Neuronal stem cell (in vitro differentiated cells): Measurements from ENCODE around the gene AOPEP.

Experiments
- DNase-seq: peaks from one replicate; pipeline ENCODE4 v3.0.0-alpha.2; 2013; ENCODE audit warnings: low spot score
- H2AFZ ChIP-seq: one replicate; pipeline ENCODE4 v1.6.1; 2013; ENCODE audit warnings: mild to moderate bottlenecking, low read length, inconsistent platforms
- H2AK5ac ChIP-seq: 2 replicates; pipeline ENCODE4 v1.6.1; 2013; ENCODE audit warnings: low read depth, mild to moderate bottlenecking, inconsistent platforms, low read length, moderate library complexity, mixed read lengths
- H2BK120ac ChIP-seq: 2 replicates; pipeline ENCODE4 v1.6.1; 2013; ENCODE audit warnings: low read depth, mild to moderate bottlenecking, inconsistent platforms, low read length, moderate library complexity, mixed read lengths
- H2BK12ac ChIP-seq: one replicate; pipeline ENCODE4 v1.6.1; 2013; ENCODE audit warnings: low read length, inconsistent platforms
- H2BK15ac ChIP-seq: 2 replicates; pipeline ENCODE4 v1.6.1; 2013; ENCODE audit warnings: mild to moderate bottlenecking, low read length, inconsistent platforms, mixed read lengths
- H2BK5ac ChIP-seq: one replicate; pipeline ENCODE4 v1.6.1; 2013; ENCODE audit warnings: inconsistent platforms, mild to moderate bottlenecking, low read length, moderate library complexity
- H3K14ac ChIP-seq: one replicate; pipeline ENCODE4 v1.6.1; 2013; ENCODE audit warnings: low read length, inconsistent platforms
- H3K18ac ChIP-seq: 2 replicates; pipeline ENCODE4 v1.6.1; 2013; ENCODE audit warnings: low read length, inconsistent platforms
- H3K23ac ChIP-seq: 2 replicates; pipeline ENCODE4 v1.6.1; 2013; ENCODE audit warnings: low read depth, mild to moderate bottlenecking, mixed read lengths, low read length, inconsistent platforms; ENCODE audit not compliant: poor library complexity
- H3K27ac ChIP-seq: replicated peaks from 3 replicates; pipeline ENCODE4 v1.5.1; 2013; ENCODE audit warnings: low read length, inconsistent platforms
- H3K27me3 ChIP-seq, 3 experiments: 2 replicates each; pipeline ENCODE4 v1.6.1; 2013; ENCODE audit warnings: low read length in 3 of 3, mild to moderate bottlenecking in 2 of 3, inconsistent platforms in 1 of 3, low read depth in 1 of 3, mixed read lengths in 1 of 3, moderate library complexity in 1 of 3; ENCODE audit not compliant: control insufficient read depth in 3 of 3, insufficient read depth in 3 of 3
- H3K36me3 ChIP-seq, 2 donors: replicated peaks in 1 of 2; 2 replicates each; pipeline ENCODE4 v1.6.1; 2013; ENCODE audit warnings: low read length in 2 of 2; ENCODE audit not compliant: control insufficient read depth in 2 of 2, insufficient read depth in 2 of 2
- H3K4ac ChIP-seq: 2 replicates; pipeline ENCODE4 v1.6.1; 2013; ENCODE audit warnings: inconsistent platforms, mild to moderate bottlenecking, low read length, moderate library complexity
- H3K4me1 ChIP-seq, 2 donors: 1 replicate in 1 of 2; 2 replicates in 1 of 2; pipeline ENCODE4 v1.6.1; 2013; ENCODE audit warnings: low read length in 2 of 2, low read depth in 1 of 2; ENCODE audit not compliant: control insufficient read depth in 2 of 2, insufficient read depth in 1 of 2
- H3K4me2 ChIP-seq: one replicate; pipeline ENCODE4 v1.6.1; 2013; ENCODE audit warnings: mild to moderate bottlenecking, low read length, inconsistent platforms; ENCODE audit not compliant: insufficient read depth, poor library complexity, severe bottlenecking
- H3K4me3 ChIP-seq, 2 donors: 2 replicates each; pipeline ENCODE4 v1.5.1; 2013; ENCODE audit warnings: low read length in 2 of 2, mild to moderate bottlenecking in 2 of 2, inconsistent platforms in 1 of 2, moderate library complexity in 1 of 2
- H3K79me1 ChIP-seq: one replicate; pipeline ENCODE4 v1.6.1; 2013; ENCODE audit warnings: low read depth, mild to moderate bottlenecking, inconsistent platforms, low read length, moderate library complexity
- H3K9ac ChIP-seq: one replicate; pipeline ENCODE4 v1.6.1; 2013; ENCODE audit warnings: mild to moderate bottlenecking, low read depth, low read length, inconsistent platforms; ENCODE audit not compliant: poor library complexity
- H3K9me3 ChIP-seq, 2 donors: replicated peaks in 1 of 2; 2 replicates each; pipeline versions ENCODE3 to v1.6.1; 2013; ENCODE audit warnings: low read length in 2 of 2, mild to moderate bottlenecking in 2 of 2, inconsistent platforms in 1 of 2, low read depth in 1 of 2, mixed read lengths in 1 of 2, moderate library complexity in 1 of 2; ENCODE audit not compliant: control insufficient read depth in 2 of 2, insufficient read depth in 1 of 2
- H4K8ac ChIP-seq: one replicate; pipeline ENCODE4 v1.6.1; 2013; ENCODE audit warnings: low read depth, mild to moderate bottlenecking, inconsistent platforms, low read length, moderate library complexity
- H4K91ac ChIP-seq: one replicate; pipeline ENCODE4 v1.6.1; 2013; ENCODE audit warnings: low read length, low read depth, mild to moderate bottlenecking, inconsistent platforms; ENCODE audit not compliant: poor library complexity
- WGBS, 2 donors: extraction: QIAGEN DNeasy Blood & Tissue Kit; methylation state at CpG; one replicate each; pipeline ENCODE4 v1.1.7; 2013; ENCODE audit warnings: missing lambda C conversion rate in 2 of 2, mixed read lengths in 1 of 2; ENCODE audit not compliant: insufficient read length in 2 of 2, insufficient replicate concordance in 1 of 2; ENCODE audit errors: extremely low coverage in 2 of 2; 5-methylcytosine and 5-hydroxymethylcytosine counted together

The AOPEP gene

GRCh38 chr9:94743035-94743954 lies 16.8 kb downstream of the AOPEP start:
- Histone ChIP-seq H3K14ac (no peak overlapping the region), H2AK5ac (no peak overlapping the region), H2AFZ (no peak overlapping the region), H2BK12ac (no peak overlapping the region), H2BK120ac (no peak overlapping the region), H4K91ac (no peak overlapping the region), H3K4me2 (no peak overlapping the region), H3K23ac (no peak overlapping the region), H3K9ac (no peak overlapping the region), H4K8ac (no peak overlapping the region), H2BK5ac (no peak overlapping the region), H3K27me3 (no peaks in the 10 kb centered on the region), H3K9me3 (no peaks in the 10 kb centered on the region), H3K4me1 (no peaks in the 10 kb centered on the region), H3K27ac (no peak overlapping the region), H3K79me1 (no peaks in the 10 kb centered on the region), H2BK15ac (no peak overlapping the region), H3K4me3 (no peak overlapping the region), H3K4ac (no peak overlapping the region), H3K36me3 (peaks cover 5 to 12% of the 10 kb centered on the region in 2 donors), H3K18ac (no peak overlapping the region)
- DNase-seq = no peak
- no CpG with 5 or more reads among the region's 6 CpGs for WGBS, 2 donors

- Histone ChIP-seq H3K36me3 (peaks cover 5 to 25% of the 10 kb centered on the region in 2 donors), H3K4me3 (no peak overlapping the region), H3K4me2 (no peak overlapping the region), H2BK15ac (no peak overlapping the region), H2BK5ac (no peak overlapping the region), H3K14ac (no peak overlapping the region), H3K27me3 (no peaks in the 10 kb centered on the region), H3K9ac (no peak overlapping the region), H3K27ac (no peak overlapping the region), H2AFZ (no peak overlapping the region), H4K8ac (no peak overlapping the region), H3K23ac (no peak overlapping the region), H3K79me1 (no peaks in the 10 kb centered on the region), H2BK120ac (no peak overlapping the region), H2BK12ac (no peak overlapping the region), H3K9me3 (peaks cover 4 to 18% of the 10 kb centered on the region in 2 donors), H3K4ac (no peak overlapping the region), H4K91ac (no peak overlapping the region), H3K4me1 (no peaks in the 10 kb centered on the region), H2AK5ac (no peak overlapping the region), H3K18ac (no peak overlapping the region)
- WGBS, 2 donors = no CpG with 5 or more reads among the region's 8 CpGs
- no peak for DNase-seq
Measured at GRCh38 chr9:94745806-94746540, 19.5 kb downstream of the AOPEP start.

GRCh38 chr9:94746541-94747370 lies 20.3 kb downstream of the AOPEP start:
- Histone ChIP-seq H3K27me3 (no peaks in the 10 kb centered on the region), H3K4me3 (no peak overlapping the region), H2AFZ (no peak overlapping the region), H2BK12ac (no peak overlapping the region), H2AK5ac (no peak overlapping the region), H4K91ac (no peak overlapping the region), H3K23ac (no peak overlapping the region), H3K79me1 (no peaks in the 10 kb centered on the region), H3K9ac (no peak overlapping the region), H3K36me3 (peaks cover 4 to 25% of the 10 kb centered on the region in 2 donors), H3K18ac (no peak overlapping the region), H3K14ac (no peak overlapping the region), H3K9me3 (peaks cover 4 to 18% of the 10 kb centered on the region in 2 donors), H3K4me1 (no peaks in the 10 kb centered on the region), H3K4me2 (no peak overlapping the region), H3K27ac (no peak overlapping the region), H3K4ac (no peak overlapping the region), H2BK15ac (no peak overlapping the region), H2BK120ac (no peak overlapping the region), H4K8ac (no peak overlapping the region), H2BK5ac (no peak overlapping the region)
- no CpG with 5 or more reads among the region's 4 CpGs for WGBS, 2 donors
- no peak for DNase-seq
